Mammary epithelial cell (primary cell): ENCODE measurements around the gene TRMT61A.

Experiments
- EZH2 ChIP-seq: IDR thresholded peaks from 2 replicates; pipeline ENCODE4 v1.6.1; 2012; ENCODE audit warnings: low read length, inconsistent platforms, borderline replicate concordance
- TF ChIP-seq, protein P1 (sequence below), 2 donors: IDR thresholded peaks in 1 of 2; conservative IDR thresholded peaks in 1 of 2; 2 replicates each; pipeline ENCODE4 v1.5.1; 2011 to 2012; ENCODE audit warnings: inconsistent platforms in 2 of 2, low read length in 2 of 2, mild to moderate bottlenecking in 2 of 2, control low read depth in 1 of 2, low read depth in 1 of 2; ENCODE audit not compliant: insufficient read depth in 1 of 2; ENCODE audit errors: extremely low read depth in 1 of 2

DNA sequence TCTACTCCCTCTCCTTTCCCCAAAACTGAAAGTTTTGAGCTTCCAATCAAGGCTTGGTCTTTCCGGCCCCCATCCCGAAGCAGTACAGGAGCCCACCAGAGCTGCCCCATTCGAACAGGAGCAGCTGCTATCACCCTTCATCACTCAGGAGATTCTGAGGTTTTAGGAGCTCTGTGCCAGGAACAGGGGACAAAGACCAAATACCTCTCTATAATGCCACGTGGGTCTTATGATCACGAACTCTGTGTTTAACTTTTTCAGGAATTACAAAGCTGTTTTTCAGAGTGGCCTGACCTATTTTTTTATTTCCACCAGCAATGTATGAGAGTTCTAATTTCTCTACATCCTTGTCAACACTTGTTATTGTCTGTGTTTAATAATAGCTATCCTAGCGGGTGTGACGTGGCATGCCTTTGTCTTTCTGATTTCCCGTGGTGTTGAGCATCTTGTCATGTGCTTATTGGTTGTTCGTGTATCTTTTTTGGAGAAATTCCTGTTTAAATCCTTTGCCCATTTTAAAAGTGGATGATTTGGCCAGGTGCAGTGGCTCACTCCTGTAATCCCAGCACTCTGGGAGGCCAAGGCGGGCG, 55.4 kb downstream of the TRMT61A start:
- no peak for TF ChIP-seq EZH2
- TF ChIP-seq, protein P1, sequence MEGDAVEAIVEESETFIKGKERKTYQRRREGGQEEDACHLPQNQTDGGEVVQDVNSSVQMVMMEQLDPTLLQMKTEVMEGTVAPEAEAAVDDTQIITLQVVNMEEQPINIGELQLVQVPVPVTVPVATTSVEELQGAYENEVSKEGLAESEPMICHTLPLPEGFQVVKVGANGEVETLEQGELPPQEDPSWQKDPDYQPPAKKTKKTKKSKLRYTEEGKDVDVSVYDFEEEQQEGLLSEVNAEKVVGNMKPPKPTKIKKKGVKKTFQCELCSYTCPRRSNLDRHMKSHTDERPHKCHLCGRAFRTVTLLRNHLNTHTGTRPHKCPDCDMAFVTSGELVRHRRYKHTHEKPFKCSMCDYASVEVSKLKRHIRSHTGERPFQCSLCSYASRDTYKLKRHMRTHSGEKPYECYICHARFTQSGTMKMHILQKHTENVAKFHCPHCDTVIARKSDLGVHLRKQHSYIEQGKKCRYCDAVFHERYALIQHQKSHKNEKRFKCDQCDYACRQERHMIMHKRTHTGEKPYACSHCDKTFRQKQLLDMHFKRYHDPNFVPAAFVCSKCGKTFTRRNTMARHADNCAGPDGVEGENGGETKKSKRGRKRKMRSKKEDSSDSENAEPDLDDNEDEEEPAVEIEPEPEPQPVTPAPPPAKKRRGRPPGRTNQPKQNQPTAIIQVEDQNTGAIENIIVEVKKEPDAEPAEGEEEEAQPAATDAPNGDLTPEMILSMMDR (conservative IDR thresholded peaks at IDR 0.05 in 1 of 2, IDR thresholded peaks at IDR 0.05 in 1 of 2; ENCODE audit: extremely low read depth in 1 of 2, insufficient read depth in 1 of 2, low read depth in 1 of 2, low read length in 2 of 2) = no peak
